Stimulated activated CD8-positive, alpha-beta memory T cell treated with anti-CD3 and anti-CD28 coated beads, Interleukin-2, amount 100 ng/mL, for 1 hour (primary cell): ENCODE data around the gene NOA1.
"Not testable (repeated sequence)": the region's sequence is repeated elsewhere in the genome, so short reads cannot be mapped to it uniquely, and the experiment has no call there.

Experiments
- DNase-seq, 2 donors: peaks; one replicate each; pipeline ENCODE4 v3.0.0-alpha.2; 2020; ENCODE audit warnings: low read depth in 2 of 2

Gene NOA1

DNA sequence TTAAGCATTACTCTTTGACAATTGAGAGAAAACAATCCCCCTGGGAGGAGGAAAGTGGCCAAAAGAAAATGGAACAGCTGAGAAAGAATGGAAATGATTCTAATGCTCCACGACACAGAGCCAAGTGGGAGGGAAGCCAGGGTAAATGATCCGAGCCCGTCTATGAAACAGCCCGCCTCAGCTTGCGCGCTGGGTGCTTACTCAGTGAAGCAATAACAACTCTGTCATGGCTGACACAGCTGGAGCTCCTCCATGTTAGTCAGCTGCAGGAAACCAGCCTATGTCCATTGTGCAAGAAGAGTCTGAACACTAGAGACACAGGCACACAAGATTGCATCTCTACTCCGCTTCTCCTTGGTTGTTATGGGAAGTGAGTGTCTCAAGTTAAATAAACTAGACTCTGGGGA lies 19.3 kb downstream of the NOA1 start:
- DNase-seq: no peak

GRCh38 chr4:56953680-56954520 lies 23.5 kb downstream of the NOA1 start:
- DNase-seq: no peak

DNA sequence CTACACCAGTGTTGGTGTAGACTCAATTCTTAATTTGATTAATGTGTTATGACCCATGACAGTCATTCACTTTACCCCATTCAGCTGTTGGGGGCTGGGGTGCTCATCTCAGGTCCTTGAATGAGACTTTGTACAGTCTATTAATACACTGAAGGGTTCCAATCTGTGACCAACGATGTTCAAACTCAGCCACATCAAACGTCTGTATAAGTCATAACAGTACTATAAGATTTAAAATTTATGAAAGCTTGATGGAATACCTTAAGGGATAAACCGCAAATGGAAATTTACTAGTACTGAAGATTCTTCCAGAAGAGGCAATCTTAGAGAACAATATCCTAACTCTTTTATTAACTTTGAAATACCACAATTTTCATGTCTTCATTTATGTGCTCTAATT lies 36.0 kb downstream of the NOA1 start:
- DNase-seq: no peak

DNA sequence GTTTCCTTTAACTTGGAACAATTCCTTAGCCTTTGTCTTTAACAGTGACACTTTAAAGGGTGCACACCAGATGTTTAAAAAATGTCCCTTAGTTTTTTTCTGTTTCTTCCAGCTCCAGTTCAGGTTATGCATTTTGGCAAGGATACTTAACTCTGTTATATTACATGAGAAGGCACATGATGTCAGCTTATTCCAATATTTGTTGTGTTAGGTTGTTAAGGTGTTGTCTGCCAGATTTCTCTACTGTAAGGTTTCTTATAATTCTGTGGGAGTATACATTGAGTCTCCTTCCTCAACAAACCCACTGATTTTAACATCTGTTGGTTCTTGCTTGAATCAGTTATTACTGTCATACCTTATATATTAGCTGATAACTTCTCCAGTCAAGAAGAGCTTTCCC lies 36.4 kb downstream of the NOA1 start:
- DNase-seq: no peak

GRCh38 chr4:56940403-56940802 lies 37.0 kb downstream of the NOA1 start:
- no peak for DNase-seq

DNA sequence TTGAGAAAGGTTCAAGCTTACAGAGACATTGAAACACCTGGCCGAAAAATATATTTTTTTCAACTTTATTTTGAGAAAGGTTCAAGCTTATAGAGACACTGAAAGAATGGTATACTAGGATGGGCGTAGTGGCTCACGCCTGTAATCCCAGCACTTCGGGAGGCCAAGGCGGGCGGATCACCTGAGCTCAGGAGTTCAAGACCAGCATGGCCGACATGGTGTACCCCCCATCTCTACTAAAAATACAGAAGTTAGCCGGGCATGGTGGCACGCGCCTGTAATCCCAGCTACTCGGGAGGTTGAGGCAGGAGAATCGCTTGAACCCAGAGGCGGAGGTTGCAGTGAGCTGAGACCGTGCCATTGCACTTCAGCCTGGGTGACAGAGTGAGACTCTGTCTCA lies 37.6 kb downstream of the NOA1 start:
- not testable (repeated sequence) for DNase-seq

DNA sequence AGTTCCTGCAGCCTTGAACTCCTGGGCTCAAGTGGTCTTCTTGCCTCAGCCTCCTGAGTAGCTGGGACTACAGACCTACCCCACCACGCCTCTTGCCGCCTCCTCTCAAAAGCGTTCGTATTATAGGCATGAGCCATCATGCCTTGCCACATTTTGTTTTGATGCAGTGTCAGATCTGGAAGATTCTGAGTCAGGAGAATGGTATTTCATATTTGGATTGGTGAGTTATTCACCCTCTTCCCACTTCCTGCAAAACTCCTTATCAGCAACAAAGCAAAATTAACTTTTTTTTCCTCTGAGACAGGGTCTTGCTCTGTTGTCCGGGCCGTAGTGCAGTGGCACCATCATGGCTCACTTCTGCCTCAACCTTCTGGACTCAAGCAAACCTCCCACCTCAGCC lies 40.1 kb downstream of the NOA1 start:
- DNase-seq: no peak

DNA sequence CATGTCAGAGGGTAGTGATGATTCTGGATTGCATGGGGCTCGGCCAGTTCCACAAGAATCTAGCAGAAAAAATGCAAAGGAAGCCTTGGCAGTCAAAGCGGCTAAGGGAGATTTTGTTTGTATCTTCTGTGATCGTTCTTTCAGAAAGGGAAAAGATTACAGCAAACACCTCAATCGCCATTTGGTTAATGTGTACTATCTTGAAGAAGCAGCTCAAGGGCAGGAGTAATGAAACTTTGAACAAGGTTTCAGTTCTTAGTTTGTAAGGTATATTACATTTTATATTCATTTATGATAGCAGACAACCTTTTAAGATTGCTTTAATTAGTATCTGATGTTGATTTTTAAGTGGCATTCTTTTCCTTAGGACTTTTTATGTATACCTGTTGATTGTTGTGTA lies 45.5 kb downstream of the NOA1 start:
- DNase-seq: no peak

GRCh38 chr4:56930638-56931037 lies 46.8 kb downstream of the NOA1 start:
- DNase-seq: no peak

GRCh38 chr4:56927196-56927595 lies 50.2 kb downstream of the NOA1 start:
- no peak for DNase-seq

- not testable (repeated sequence) for DNase-seq
Observed at GRCh38 chr4:56914977-56915376, 62.4 kb downstream of the NOA1 start.

- no peak for DNase-seq
Observed at GRCh38 chr4:56914336-56914735, 63.1 kb downstream of the NOA1 start.
